Fibroblast of lung (primary cell): Measurements from ENCODE around the gene STK10. TPM values are rescaled to one million over a fixed set of nuclear protein-coding genes. Genes with fewer than 3 reads are reported as not detected.

Experiments used
- DNase-seq, 2 donors: peaks; one replicate each; pipeline versions ENCODE4 v3.0.0 to v3.0.0-alpha.2; 2010; ENCODE audit warnings: low read depth in 2 of 2
- H2AFZ ChIP-seq: 2 replicates; pipeline ENCODE4 v1.5.1; 2012; ENCODE audit warnings: low read length, control low read depth, inconsistent platforms
- H3K27ac ChIP-seq: 2 replicates; pipeline ENCODE4 v1.5.1; 2011; ENCODE audit warnings: low read length, control low read depth; ENCODE audit not compliant: insufficient read depth
- H3K27me3 ChIP-seq: 2 replicates; pipeline ENCODE4 v1.5.1; 2011; ENCODE audit warnings: mild to moderate bottlenecking, low read length; ENCODE audit not compliant: control insufficient read depth, insufficient read depth
- H3K36me3 ChIP-seq: 2 replicates; pipeline ENCODE4 v1.5.1; 2011; ENCODE audit warnings: low read length; ENCODE audit not compliant: control insufficient read depth, insufficient read depth
- H3K4me1 ChIP-seq: 2 replicates; pipeline ENCODE4 v1.5.1; 2011; ENCODE audit warnings: low read length; ENCODE audit not compliant: control insufficient read depth, insufficient read depth; ENCODE audit errors: extremely low read depth
- H3K4me2 ChIP-seq: 2 replicates; pipeline ENCODE4 v1.5.1; 2011; ENCODE audit warnings: low read length, control low read depth; ENCODE audit not compliant: insufficient read depth; ENCODE audit errors: extremely low read depth
- H3K4me3 ChIP-seq, 4 experiments: fragments of 200-600 bp in 1 of 4; sonication (generic) in 1 of 4; replicated peaks in 1 of 4; 2 replicates each; pipeline ENCODE4 v1.5.1; 2011 to 2016; ENCODE audit warnings: low read length in 4 of 4, low read depth in 3 of 4, mild to moderate bottlenecking in 3 of 4, control low read depth in 2 of 4, inconsistent platforms in 1 of 4, mixed read lengths in 1 of 4; ENCODE audit not compliant: insufficient read depth in 1 of 4; ENCODE audit errors: control extremely low read depth in 1 of 4
- H3K79me2 ChIP-seq: 2 replicates; pipeline ENCODE4 v1.5.1; 2012; ENCODE audit warnings: mild to moderate bottlenecking, low read length, inconsistent platforms; ENCODE audit not compliant: control insufficient read depth, insufficient read depth
- H3K9ac ChIP-seq: 2 replicates; pipeline ENCODE4 v1.5.1; 2011; ENCODE audit warnings: mild to moderate bottlenecking, low read length, control low read depth; ENCODE audit not compliant: insufficient read depth
- H3K9me3 ChIP-seq: 2 replicates; pipeline ENCODE4 v1.5.1; 2012; ENCODE audit warnings: low read depth, low read length; ENCODE audit not compliant: control insufficient read depth, insufficient read depth
- H4K20me1 ChIP-seq: 2 replicates; pipeline ENCODE4 v1.5.1; 2011; ENCODE audit warnings: low read length; ENCODE audit not compliant: control insufficient read depth, insufficient read depth; ENCODE audit errors: extremely low read depth
- polyA plus RNA-seq, 2 donors: library from polyadenylated mRNA; depleted of rRNA in 1 of 2; stranded (reverse) in 1 of 2; unstranded in 1 of 2; fragments of >200 nt; gene quantifications; 2 replicates each; pipeline ENCODE4 v1.2.1, GENCODE V29; 2011 to 2012; ENCODE audit warnings: missing spikeins in 1 of 2
- total RNA-seq: library from RNA; depleted of rRNA; stranded (reverse); fragments of >200 nt; gene quantifications from 2 replicates; pipeline ENCODE4 v1.2.1, GENCODE V29; 2014
- TF ChIP-seq, protein P1 (sequence below), 2 donors: IDR thresholded peaks in 1 of 2; conservative IDR thresholded peaks in 1 of 2; 1 replicate in 1 of 2; 2 replicates in 1 of 2; pipeline ENCODE4 v1.5.1; 2011 to 2012; ENCODE audit warnings: low read length in 2 of 2, control low read depth in 1 of 2, inconsistent platforms in 1 of 2, low read depth in 1 of 2, mild to moderate bottlenecking in 1 of 2

The STK10 gene
- total and polyA plus RNA-seq, 2 donors (not counting 1 experiment from before 2014, with no cell fraction given), result 8.9 to 16.0 TPM

GRCh38 chr5:172075656-172076055 lies 112.4 kb downstream of the STK10 start:
- H3K4me3 ChIP-seq, result no peak overlapping the region
- no peaks in the 10 kb centered on the region for H4K20me1 ChIP-seq
- no peak for DNase-seq
- TF ChIP-seq, protein P1, sequence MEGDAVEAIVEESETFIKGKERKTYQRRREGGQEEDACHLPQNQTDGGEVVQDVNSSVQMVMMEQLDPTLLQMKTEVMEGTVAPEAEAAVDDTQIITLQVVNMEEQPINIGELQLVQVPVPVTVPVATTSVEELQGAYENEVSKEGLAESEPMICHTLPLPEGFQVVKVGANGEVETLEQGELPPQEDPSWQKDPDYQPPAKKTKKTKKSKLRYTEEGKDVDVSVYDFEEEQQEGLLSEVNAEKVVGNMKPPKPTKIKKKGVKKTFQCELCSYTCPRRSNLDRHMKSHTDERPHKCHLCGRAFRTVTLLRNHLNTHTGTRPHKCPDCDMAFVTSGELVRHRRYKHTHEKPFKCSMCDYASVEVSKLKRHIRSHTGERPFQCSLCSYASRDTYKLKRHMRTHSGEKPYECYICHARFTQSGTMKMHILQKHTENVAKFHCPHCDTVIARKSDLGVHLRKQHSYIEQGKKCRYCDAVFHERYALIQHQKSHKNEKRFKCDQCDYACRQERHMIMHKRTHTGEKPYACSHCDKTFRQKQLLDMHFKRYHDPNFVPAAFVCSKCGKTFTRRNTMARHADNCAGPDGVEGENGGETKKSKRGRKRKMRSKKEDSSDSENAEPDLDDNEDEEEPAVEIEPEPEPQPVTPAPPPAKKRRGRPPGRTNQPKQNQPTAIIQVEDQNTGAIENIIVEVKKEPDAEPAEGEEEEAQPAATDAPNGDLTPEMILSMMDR (conservative IDR thresholded peaks at IDR 0.05 in 1 of 2, IDR thresholded peaks at IDR 0.05 in 1 of 2; ENCODE audit: low read depth in 1 of 2, low read length in 2 of 2), result no peak
- no peaks in the 10 kb centered on the region for H3K9me3 ChIP-seq
- peaks cover 2% of the 10 kb centered on the region for H3K4me1 ChIP-seq
- H3K4me2 ChIP-seq, result no peak overlapping the region
- H3K27me3 ChIP-seq, result no peaks in the 10 kb centered on the region
- no peaks in the 10 kb centered on the region for H3K79me2 ChIP-seq
- H3K36me3 ChIP-seq, result peaks cover 2% of the 10 kb centered on the region
- H2AFZ ChIP-seq, result no peak overlapping the region
- H3K9ac ChIP-seq, result no peak overlapping the region
- no peak overlapping the region for H3K27ac ChIP-seq

GRCh38 chr5:172074896-172075295 lies 113.1 kb downstream of the STK10 start:
- H3K27ac ChIP-seq, result no peak overlapping the region
- no peak overlapping the region for H2AFZ ChIP-seq
- no peak overlapping the region for H3K4me3 ChIP-seq
- TF ChIP-seq, protein P1 (conservative IDR thresholded peaks at IDR 0.05 in 1 of 2, IDR thresholded peaks at IDR 0.05 in 1 of 2; ENCODE audit: low read depth in 1 of 2, low read length in 2 of 2), result no peak
- H3K27me3 ChIP-seq, result no peaks in the 10 kb centered on the region
- no peaks in the 10 kb centered on the region for H3K79me2 ChIP-seq
- H3K4me2 ChIP-seq, result no peak overlapping the region
- no peak overlapping the region for H3K9ac ChIP-seq
- H3K4me1 ChIP-seq, result peaks cover 2% of the 10 kb centered on the region
- H3K9me3 ChIP-seq, result no peaks in the 10 kb centered on the region
- no peaks in the 10 kb centered on the region for H4K20me1 ChIP-seq
- peak in 1 of 2 donors; percentile 49 for DNase-seq
- peaks cover 2% of the 10 kb centered on the region for H3K36me3 ChIP-seq

GRCh38 chr5:172071309-172071875 lies 116.6 kb downstream of the STK10 start:
- no peak overlapping the region for H3K4me2 ChIP-seq
- H3K9me3 ChIP-seq, result no peaks in the 10 kb centered on the region
- no peak overlapping the region for H3K27ac ChIP-seq
- TF ChIP-seq, protein P1 (conservative IDR thresholded peaks at IDR 0.05 in 1 of 2, IDR thresholded peaks at IDR 0.05 in 1 of 2; ENCODE audit: low read depth in 1 of 2, low read length in 2 of 2), result no peak
- H2AFZ ChIP-seq, result no peak overlapping the region
- H3K79me2 ChIP-seq, result no peaks in the 10 kb centered on the region
- H3K4me3 ChIP-seq, result no peak overlapping the region
- no peak for DNase-seq
- H3K36me3 ChIP-seq, result no peaks in the 10 kb centered on the region
- H3K9ac ChIP-seq, result no peak overlapping the region
- no peaks in the 10 kb centered on the region for H3K27me3 ChIP-seq
- H4K20me1 ChIP-seq, result no peaks in the 10 kb centered on the region
- no peaks in the 10 kb centered on the region for H3K4me1 ChIP-seq
